Fibroblast of lung (primary cell): ENCODE measurements around the gene ZXDC. TPM values are rescaled to one million over a fixed set of nuclear protein-coding genes. Genes with fewer than 3 reads are reported as not detected.

Experiments
- DNase-seq, 2 donors: peaks; one replicate each; pipeline versions ENCODE4 v3.0.0 to v3.0.0-alpha.2; 2010; ENCODE audit warnings: low read depth in 2 of 2
- H2AFZ ChIP-seq: 2 replicates; pipeline ENCODE4 v1.5.1; 2012; ENCODE audit warnings: low read length, control low read depth, inconsistent platforms
- H3K27ac ChIP-seq: 2 replicates; pipeline ENCODE4 v1.5.1; 2011; ENCODE audit warnings: low read length, control low read depth; ENCODE audit not compliant: insufficient read depth
- H3K27me3 ChIP-seq: 2 replicates; pipeline ENCODE4 v1.5.1; 2011; ENCODE audit warnings: mild to moderate bottlenecking, low read length; ENCODE audit not compliant: control insufficient read depth, insufficient read depth
- H3K36me3 ChIP-seq: 2 replicates; pipeline ENCODE4 v1.5.1; 2011; ENCODE audit warnings: low read length; ENCODE audit not compliant: control insufficient read depth, insufficient read depth
- H3K4me1 ChIP-seq: 2 replicates; pipeline ENCODE4 v1.5.1; 2011; ENCODE audit warnings: low read length; ENCODE audit not compliant: control insufficient read depth, insufficient read depth; ENCODE audit errors: extremely low read depth
- H3K4me2 ChIP-seq: 2 replicates; pipeline ENCODE4 v1.5.1; 2011; ENCODE audit warnings: low read length, control low read depth; ENCODE audit not compliant: insufficient read depth; ENCODE audit errors: extremely low read depth
- H3K4me3 ChIP-seq, 4 experiments: fragments of 200-600 bp in 1 of 4; sonication (generic) in 1 of 4; replicated peaks in 1 of 4; 2 replicates each; pipeline ENCODE4 v1.5.1; 2011 to 2016; ENCODE audit warnings: low read length in 4 of 4, low read depth in 3 of 4, mild to moderate bottlenecking in 3 of 4, control low read depth in 2 of 4, inconsistent platforms in 1 of 4, mixed read lengths in 1 of 4; ENCODE audit not compliant: insufficient read depth in 1 of 4; ENCODE audit errors: control extremely low read depth in 1 of 4
- H3K79me2 ChIP-seq: 2 replicates; pipeline ENCODE4 v1.5.1; 2012; ENCODE audit warnings: mild to moderate bottlenecking, low read length, inconsistent platforms; ENCODE audit not compliant: control insufficient read depth, insufficient read depth
- H3K9ac ChIP-seq: 2 replicates; pipeline ENCODE4 v1.5.1; 2011; ENCODE audit warnings: mild to moderate bottlenecking, low read length, control low read depth; ENCODE audit not compliant: insufficient read depth
- H3K9me3 ChIP-seq: 2 replicates; pipeline ENCODE4 v1.5.1; 2012; ENCODE audit warnings: low read depth, low read length; ENCODE audit not compliant: control insufficient read depth, insufficient read depth
- H4K20me1 ChIP-seq: 2 replicates; pipeline ENCODE4 v1.5.1; 2011; ENCODE audit warnings: low read length; ENCODE audit not compliant: control insufficient read depth, insufficient read depth; ENCODE audit errors: extremely low read depth
- EZH2 ChIP-seq: IDR thresholded peaks from 2 replicates; pipeline ENCODE4 v1.5.1; 2012; ENCODE audit warnings: low read length, control low read depth, mild to moderate bottlenecking; ENCODE audit errors: missing control alignments
- polyA plus RNA-seq, 2 donors: library from polyadenylated mRNA; depleted of rRNA in 1 of 2; stranded (reverse) in 1 of 2; unstranded in 1 of 2; fragments of >200 nt; gene quantifications; 2 replicates each; pipeline ENCODE4 v1.2.1, GENCODE V29; 2011 to 2012; ENCODE audit warnings: missing spikeins in 1 of 2
- total RNA-seq: library from RNA; depleted of rRNA; stranded (reverse); fragments of >200 nt; gene quantifications from 2 replicates; pipeline ENCODE4 v1.2.1, GENCODE V29; 2014
- TF ChIP-seq, protein P1 (sequence below), 2 donors: IDR thresholded peaks in 1 of 2; conservative IDR thresholded peaks in 1 of 2; 1 replicate in 1 of 2; 2 replicates in 1 of 2; pipeline ENCODE4 v1.5.1; 2011 to 2012; ENCODE audit warnings: low read length in 2 of 2, control low read depth in 1 of 2, inconsistent platforms in 1 of 2, low read depth in 1 of 2, mild to moderate bottlenecking in 1 of 2

The ZXDC gene
- total and polyA plus RNA-seq, 2 donors (not counting 1 experiment from before 2014, with no cell fraction given) = 5.9 to 17.8 TPM

DNA sequence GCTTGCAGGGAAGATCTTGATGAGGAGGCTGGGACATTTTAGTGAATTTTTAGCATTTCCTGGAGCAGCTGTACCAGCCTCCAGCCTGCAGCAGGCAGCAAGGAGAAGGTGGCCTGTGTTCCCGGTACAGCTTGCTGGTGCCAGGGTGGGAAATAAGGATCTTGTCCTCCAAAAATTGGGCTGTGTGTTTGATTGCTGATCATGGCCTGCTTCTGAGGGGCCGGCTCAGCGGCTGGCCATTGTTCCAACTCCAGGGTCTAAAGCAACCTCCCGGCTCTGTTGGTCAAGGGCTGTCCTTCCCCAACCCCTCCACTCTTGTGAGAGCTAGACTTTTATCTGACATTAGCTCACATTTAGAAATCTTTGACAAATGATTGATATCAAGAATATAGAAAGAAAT lies 75.9 kb downstream of the ZXDC start:
- no peaks in the 10 kb centered on the region for H3K27me3 ChIP-seq
- no peak overlapping the region for H2AFZ ChIP-seq
- no peak for TF ChIP-seq EZH2
- TF ChIP-seq, protein P1, sequence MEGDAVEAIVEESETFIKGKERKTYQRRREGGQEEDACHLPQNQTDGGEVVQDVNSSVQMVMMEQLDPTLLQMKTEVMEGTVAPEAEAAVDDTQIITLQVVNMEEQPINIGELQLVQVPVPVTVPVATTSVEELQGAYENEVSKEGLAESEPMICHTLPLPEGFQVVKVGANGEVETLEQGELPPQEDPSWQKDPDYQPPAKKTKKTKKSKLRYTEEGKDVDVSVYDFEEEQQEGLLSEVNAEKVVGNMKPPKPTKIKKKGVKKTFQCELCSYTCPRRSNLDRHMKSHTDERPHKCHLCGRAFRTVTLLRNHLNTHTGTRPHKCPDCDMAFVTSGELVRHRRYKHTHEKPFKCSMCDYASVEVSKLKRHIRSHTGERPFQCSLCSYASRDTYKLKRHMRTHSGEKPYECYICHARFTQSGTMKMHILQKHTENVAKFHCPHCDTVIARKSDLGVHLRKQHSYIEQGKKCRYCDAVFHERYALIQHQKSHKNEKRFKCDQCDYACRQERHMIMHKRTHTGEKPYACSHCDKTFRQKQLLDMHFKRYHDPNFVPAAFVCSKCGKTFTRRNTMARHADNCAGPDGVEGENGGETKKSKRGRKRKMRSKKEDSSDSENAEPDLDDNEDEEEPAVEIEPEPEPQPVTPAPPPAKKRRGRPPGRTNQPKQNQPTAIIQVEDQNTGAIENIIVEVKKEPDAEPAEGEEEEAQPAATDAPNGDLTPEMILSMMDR (conservative IDR thresholded peaks at IDR 0.05 in 1 of 2, IDR thresholded peaks at IDR 0.05 in 1 of 2; ENCODE audit: low read depth in 1 of 2, low read length in 2 of 2) = no peak
- no peak overlapping the region for H3K4me3 ChIP-seq
- no peak overlapping the region for H3K9ac ChIP-seq
- no peaks in the 10 kb centered on the region for H3K36me3 ChIP-seq
- no peaks in the 10 kb centered on the region for H3K79me2 ChIP-seq
- H3K4me1 ChIP-seq = no peaks in the 10 kb centered on the region
- H3K27ac ChIP-seq = no peak overlapping the region
- no peaks in the 10 kb centered on the region for H3K9me3 ChIP-seq
- no peaks in the 10 kb centered on the region for H4K20me1 ChIP-seq
- DNase-seq = no peak
- no peak overlapping the region for H3K4me2 ChIP-seq

DNA sequence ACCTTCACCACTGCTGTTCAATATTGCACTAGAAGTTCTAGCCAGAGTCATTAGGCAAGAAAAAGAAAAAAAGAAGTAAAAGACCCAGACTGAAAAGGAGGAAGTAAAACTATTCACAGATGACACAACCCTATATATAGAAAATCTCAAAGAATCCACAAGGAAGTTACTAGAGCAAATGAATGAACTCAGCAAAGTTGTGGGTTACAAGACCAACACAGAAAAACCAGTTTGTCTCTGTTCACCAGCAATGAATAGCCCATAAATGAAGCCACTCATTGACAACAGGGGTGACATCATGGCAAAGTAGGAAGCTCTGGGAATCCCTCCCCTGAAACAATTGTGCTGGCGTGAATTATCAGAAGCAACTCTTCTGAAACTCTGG lies 76.3 kb downstream of the ZXDC start:
- H3K4me3 ChIP-seq = no peak overlapping the region

DNA sequence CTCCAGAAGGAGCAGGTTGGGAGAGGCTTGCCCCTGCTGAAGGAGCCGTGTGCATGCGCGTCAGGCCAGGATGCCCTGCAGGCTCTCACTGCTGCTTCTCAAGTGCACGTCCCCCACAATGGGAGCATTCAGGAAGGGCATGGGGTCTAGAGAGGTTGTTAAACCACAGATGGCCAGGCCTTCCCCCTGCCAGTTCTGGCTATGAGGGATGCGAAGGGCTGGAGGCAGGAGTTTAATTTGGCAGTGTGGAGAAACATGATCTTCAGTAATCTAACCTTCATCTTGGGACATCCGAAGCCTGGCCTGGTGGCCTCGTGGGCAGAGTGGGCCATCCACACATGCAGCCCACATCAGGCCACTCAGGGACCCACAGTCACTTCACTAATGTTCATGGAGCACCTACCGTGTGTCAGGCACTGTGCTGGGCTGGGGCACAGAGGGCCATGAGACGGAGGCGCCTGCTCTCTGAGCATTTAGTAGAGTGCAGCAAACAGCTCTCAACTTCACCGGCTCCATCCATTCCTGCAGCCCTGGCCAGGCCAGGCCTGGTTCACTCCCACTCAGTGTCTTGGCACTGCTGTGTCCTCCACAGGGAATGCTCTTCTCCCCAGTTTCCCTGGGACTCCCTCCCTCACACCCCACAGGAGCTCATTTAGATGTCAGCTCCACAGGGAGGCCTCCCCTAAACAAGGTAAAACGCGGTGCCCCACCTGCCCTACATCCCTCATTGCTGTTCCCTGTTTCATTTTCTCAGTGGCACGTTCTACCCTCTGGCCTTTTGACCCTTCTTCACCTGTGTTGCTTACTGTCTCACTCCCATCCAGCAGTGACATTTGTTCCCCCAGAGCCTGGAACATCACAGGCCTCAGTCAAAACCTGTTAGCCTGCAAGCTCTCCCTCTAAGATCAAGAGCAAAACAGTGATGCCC lies 77.0 kb downstream of the ZXDC start:
- no peak overlapping the region for H3K4me2 ChIP-seq
- no peak overlapping the region for H3K4me3 ChIP-seq
- no peak for DNase-seq
- H3K27ac ChIP-seq = no peak overlapping the region
- no peak overlapping the region for H3K9ac ChIP-seq
- no peaks in the 10 kb centered on the region for H3K36me3 ChIP-seq
- no peaks in the 10 kb centered on the region for H3K9me3 ChIP-seq
- H3K27me3 ChIP-seq = peaks cover 10% of the 10 kb centered on the region
- H3K4me1 ChIP-seq = no peaks in the 10 kb centered on the region
- TF ChIP-seq, protein P1 (conservative IDR thresholded peaks at IDR 0.05 in 1 of 2, IDR thresholded peaks at IDR 0.05 in 1 of 2; ENCODE audit: low read depth in 1 of 2, low read length in 2 of 2) = no peak
- TF ChIP-seq EZH2 = no peak
- H3K79me2 ChIP-seq = no peaks in the 10 kb centered on the region
- H4K20me1 ChIP-seq = no peaks in the 10 kb centered on the region
- H2AFZ ChIP-seq = no peak overlapping the region

More for the DNA sequence above, 76.3 kb downstream of the ZXDC start:
- H3K4me2 ChIP-seq = no peak overlapping the region
- no peak overlapping the region for H2AFZ ChIP-seq
- H3K79me2 ChIP-seq = no peaks in the 10 kb centered on the region
- DNase-seq = no peak
- H3K9ac ChIP-seq = no peak overlapping the region
- no peaks in the 10 kb centered on the region for H3K4me1 ChIP-seq
- H3K27ac ChIP-seq = no peak overlapping the region
- peaks cover 3% of the 10 kb centered on the region for H3K27me3 ChIP-seq
- no peaks in the 10 kb centered on the region for H3K9me3 ChIP-seq
- no peak for TF ChIP-seq EZH2
- TF ChIP-seq, protein P1 (conservative IDR thresholded peaks at IDR 0.05 in 1 of 2, IDR thresholded peaks at IDR 0.05 in 1 of 2; ENCODE audit: low read depth in 1 of 2, low read length in 2 of 2) = no peak
- H3K36me3 ChIP-seq = no peaks in the 10 kb centered on the region
- H4K20me1 ChIP-seq = no peaks in the 10 kb centered on the region
